ENCODE measurements around the gene FES. TPM values are rescaled to one million over a fixed set of nuclear protein-coding genes. Genes with fewer than 3 reads are reported as not detected.

FES gene
- total RNA-seq, 1 donor from 2014 or later: 2.8 TPM

DNA sequence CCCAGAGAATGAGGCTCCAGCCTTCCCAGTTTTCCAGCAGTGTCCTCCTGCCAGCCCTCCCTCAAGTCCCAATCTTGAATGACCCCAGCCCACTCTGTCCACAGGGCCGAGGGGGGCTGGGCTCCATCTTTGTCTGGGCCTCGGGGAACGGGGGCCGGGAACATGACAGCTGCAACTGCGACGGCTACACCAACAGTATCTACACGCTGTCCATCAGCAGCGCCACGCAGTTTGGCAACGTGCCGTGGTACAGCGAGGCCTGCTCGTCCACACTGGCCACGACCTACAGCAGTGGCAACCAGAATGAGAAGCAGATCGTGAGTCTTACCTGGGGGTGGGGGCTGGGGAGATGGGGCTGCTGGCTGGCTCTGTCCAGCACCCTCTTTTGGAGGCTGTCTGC, 5.6 kb upstream of the FES start:
- Mint-ChIP-seq H3K27me3 (ENCODE audit: low read depth) (no peaks in the 10 kb centered on the region), H3K9me3 (no peaks in the 10 kb centered on the region), H3K4me3 (no peak overlapping the region), H3K4me1 (peaks cover 9% of the 10 kb centered on the region), H3K27ac (ENCODE audit: unreplicated experiment) (no peak overlapping the region), H3K36me3 (ENCODE audit: low read depth) (no peaks in the 10 kb centered on the region)
- TF ChIP-seq, protein P1, sequence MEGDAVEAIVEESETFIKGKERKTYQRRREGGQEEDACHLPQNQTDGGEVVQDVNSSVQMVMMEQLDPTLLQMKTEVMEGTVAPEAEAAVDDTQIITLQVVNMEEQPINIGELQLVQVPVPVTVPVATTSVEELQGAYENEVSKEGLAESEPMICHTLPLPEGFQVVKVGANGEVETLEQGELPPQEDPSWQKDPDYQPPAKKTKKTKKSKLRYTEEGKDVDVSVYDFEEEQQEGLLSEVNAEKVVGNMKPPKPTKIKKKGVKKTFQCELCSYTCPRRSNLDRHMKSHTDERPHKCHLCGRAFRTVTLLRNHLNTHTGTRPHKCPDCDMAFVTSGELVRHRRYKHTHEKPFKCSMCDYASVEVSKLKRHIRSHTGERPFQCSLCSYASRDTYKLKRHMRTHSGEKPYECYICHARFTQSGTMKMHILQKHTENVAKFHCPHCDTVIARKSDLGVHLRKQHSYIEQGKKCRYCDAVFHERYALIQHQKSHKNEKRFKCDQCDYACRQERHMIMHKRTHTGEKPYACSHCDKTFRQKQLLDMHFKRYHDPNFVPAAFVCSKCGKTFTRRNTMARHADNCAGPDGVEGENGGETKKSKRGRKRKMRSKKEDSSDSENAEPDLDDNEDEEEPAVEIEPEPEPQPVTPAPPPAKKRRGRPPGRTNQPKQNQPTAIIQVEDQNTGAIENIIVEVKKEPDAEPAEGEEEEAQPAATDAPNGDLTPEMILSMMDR (conservative IDR thresholded peaks at IDR 0.05): no peak
- no peak for DNase-seq (ENCODE audit: low read depth, low spot score)

- Mint-ChIP-seq H3K9me3 (no peaks in the 10 kb centered on the region), H3K4me3 (no peak overlapping the region), H3K36me3 (ENCODE audit: low read depth) (no peaks in the 10 kb centered on the region), H3K27ac (ENCODE audit: unreplicated experiment) (no peak overlapping the region), H3K27me3 (ENCODE audit: low read depth) (no peaks in the 10 kb centered on the region), H3K4me1 (no peaks in the 10 kb centered on the region)
- DNase-seq (ENCODE audit: low read depth, low spot score): no peak
- TF ChIP-seq, protein P1 (conservative IDR thresholded peaks at IDR 0.05): no peak
These were observed 4.5 kb upstream of the FES start for GRCh38 chr15:90879730-90880366.

DNA sequence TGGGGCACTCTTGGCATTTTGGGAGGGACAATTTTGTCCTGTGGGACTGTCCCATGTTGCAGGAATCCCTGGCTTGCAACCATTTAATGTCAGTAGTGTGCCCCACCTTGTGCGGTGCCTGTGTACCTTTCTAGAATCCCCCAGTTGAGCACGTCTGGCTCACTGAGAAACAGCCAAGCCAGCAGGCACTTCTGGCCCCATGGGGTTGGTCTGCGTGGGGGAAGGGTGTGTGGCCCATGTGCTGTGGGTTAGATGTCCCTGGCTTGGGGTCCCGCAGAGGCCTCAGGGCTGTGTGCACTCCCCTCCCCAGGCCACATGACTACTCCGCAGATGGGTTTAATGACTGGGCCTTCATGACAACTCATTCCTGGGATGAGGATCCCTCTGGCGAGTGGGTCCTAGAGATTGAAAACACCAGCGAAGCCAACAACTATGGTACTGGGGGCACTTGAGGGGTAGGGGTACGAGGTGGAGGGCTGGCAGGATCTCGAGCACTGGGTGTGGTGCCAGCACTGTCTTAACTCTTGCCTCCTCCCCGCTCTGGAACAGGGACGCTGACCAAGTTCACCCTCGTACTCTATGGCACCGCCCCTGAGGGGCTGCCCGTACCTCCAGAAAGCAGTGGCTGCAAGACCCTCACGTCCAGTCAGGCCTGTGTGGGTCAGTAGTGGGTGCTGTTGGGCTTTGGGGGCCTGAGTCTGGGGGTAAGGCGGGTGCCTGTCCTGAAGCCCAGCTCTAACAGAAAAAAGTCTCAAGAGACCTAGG, 3.7 kb upstream of the FES start:
- Mint-ChIP-seq H3K27me3 (ENCODE audit: low read depth) (no peaks in the 10 kb centered on the region), H3K36me3 (ENCODE audit: low read depth) (no peaks in the 10 kb centered on the region), H3K27ac (ENCODE audit: unreplicated experiment) (no peak overlapping the region), H3K4me1 (no peaks in the 10 kb centered on the region), H3K4me3 (no peak overlapping the region), H3K9me3 (no peaks in the 10 kb centered on the region)
- TF ChIP-seq, protein P1 (conservative IDR thresholded peaks at IDR 0.05): no peak
- no peak for DNase-seq (ENCODE audit: low read depth, low spot score)

- TF ChIP-seq, protein P1 (conservative IDR thresholded peaks at IDR 0.05): no peak
- Mint-ChIP-seq H3K27me3 (ENCODE audit: low read depth) (no peaks in the 10 kb centered on the region), H3K4me1 (peaks cover 5% of the 10 kb centered on the region), H3K27ac (ENCODE audit: unreplicated experiment) (no peak overlapping the region), H3K36me3 (ENCODE audit: low read depth) (no peaks in the 10 kb centered on the region), H3K9me3 (no peaks in the 10 kb centered on the region), H3K4me3 (no peak overlapping the region)
- no peak for DNase-seq (ENCODE audit: low read depth, low spot score)
These were observed 2.9 kb upstream of the FES start for GRCh38 chr15:90881181-90881977.

- no peak overlapping the region for H3K4me3 Mint-ChIP-seq
- TF ChIP-seq, protein P1 (conservative IDR thresholded peaks at IDR 0.05): no peak
- H3K9me3 Mint-ChIP-seq: no peaks in the 10 kb centered on the region
- H3K27me3 Mint-ChIP-seq (ENCODE audit: low read depth): no peaks in the 10 kb centered on the region
- no peaks in the 10 kb centered on the region for H3K36me3 Mint-ChIP-seq (ENCODE audit: low read depth)
- H3K4me1 Mint-ChIP-seq: peaks cover 5% of the 10 kb centered on the region
- H3K27ac Mint-ChIP-seq (ENCODE audit: unreplicated experiment): no peak overlapping the region
- no peak for DNase-seq (ENCODE audit: low read depth, low spot score)
These were observed 2.2 kb upstream of the FES start for GRCh38 chr15:90881978-90882721.

Data from neural crest cell (in vitro differentiated cells).